Right ventricle myocardium superior (tissue), 1 donor: ENCODE measurements around the gene ZNF581. TPM values are rescaled to one million over a fixed set of nuclear protein-coding genes. Genes with fewer than 3 reads are reported as not detected.

Source experiments
- ATAC-seq: fragments of 200-7000 bp; cut with Tn5 transposase; one replicate; pipeline ENCODE4 v1.9.1; 2020; ENCODE audit warnings: mild to moderate bottlenecking; ENCODE audit not compliant: poor library complexity
- DNase-seq: peaks from one replicate; pipeline ENCODE4 v3.0.0-alpha.2; 2020
- intact Hi-C: fragments of 100-400 bp; cut with DNase I; formaldehyde crosslinking; loops from one replicate; pipeline ENCODE4 v1.11.2; 2022
- total RNA-seq: library from RNA; stranded (reverse); fragmentation: NEBNext Ultra II Directional; extraction: Animal tissue kit (Norgen Biotek cat#: 25700); gene quantifications from one replicate; pipeline ENCODE4 v1.2.1, GENCODE V29; 2021
- donor health status: DM: no; HTN: yes; CAD: no; lungs with severe emphysema.

Gene ZNF581
- total RNA-seq, 1 donor from 2014 or later = 7.1 TPM

- intact Hi-C loops = no loop called here
- ATAC-seq (no peak), DNase-seq (no peak)
These were observed 40.2 kb downstream of the ZNF581 start for GRCh38 chr19:55683449-55684261.

GRCh38 chr19:55684946-55685681 is 41.7 kb downstream of the ZNF581 start:
- DNase-seq (no peak), ATAC-seq (no peak)
- intact Hi-C loops = no loop called here

GRCh38 chr19:55685776-55686175 is 42.3 kb downstream of the ZNF581 start:
- DNase-seq (no peak), ATAC-seq (no peak)
- intact Hi-C loops = no loop called here

- ATAC-seq = no peak
- intact Hi-C loops = no loop called here
These were observed 43.0 kb downstream of the ZNF581 start for GRCh38 chr19:55686311-55687050.

GRCh38 chr19:55687281-55688201 is 44.1 kb downstream of the ZNF581 start:
- DNase-seq (peak; percentile 26), ATAC-seq (no peak)
- intact Hi-C loops = no loop called here

More at GRCh38 chr19:55686311-55687050, 43.0 kb downstream of the ZNF581 start:
- DNase-seq = peak; percentile 32

GRCh38 chr19:55688422-55689218 is 45.2 kb downstream of the ZNF581 start:
- DNase-seq (peak; percentile 32), ATAC-seq (no peak)
- intact Hi-C loops = no loop called here

GRCh38 chr19:55689411-55690108 is 46.1 kb downstream of the ZNF581 start:
- peak; percentile 34 for DNase-seq
- intact Hi-C loops = no loop called here
- ATAC-seq = no peak

GRCh38 chr19:55690109-55690768 is 46.8 kb downstream of the ZNF581 start:
- no peak for ATAC-seq
- DNase-seq = peak; percentile 34
- intact Hi-C loops = no loop called here

- ATAC-seq (no peak), DNase-seq (peak; percentile 20)
- intact Hi-C loops = no loop called here
These were observed 47.5 kb downstream of the ZNF581 start for GRCh38 chr19:55690769-55691545.

- ATAC-seq (no peak), DNase-seq (peak; percentile 38)
- intact Hi-C loops = no loop called here
These were observed 48.4 kb downstream of the ZNF581 start for GRCh38 chr19:55691561-55692481.

GRCh38 chr19:55692681-55693081 is 49.2 kb downstream of the ZNF581 start:
- DNase-seq = peak; percentile 35
- ATAC-seq = no peak
- intact Hi-C loops = no loop called here

- intact Hi-C loops = no loop called here
- DNase-seq (peak; percentile 24), ATAC-seq (no peak)
These were observed 50.0 kb downstream of the ZNF581 start for GRCh38 chr19:55693336-55693974.

GRCh38 chr19:55694241-55694655 is 50.8 kb downstream of the ZNF581 start:
- ATAC-seq (no peak), DNase-seq (peak; percentile 28)
- intact Hi-C loops = no loop called here
